ENCODE data around the gene ASCL2.

ASCL2 gene

GRCh38 chr11:2308713-2309112 lies 38.3 kb upstream of the ASCL2 start:
- no peak for DNase-seq

GRCh38 chr11:2307501-2308331 lies 37.3 kb upstream of the ASCL2 start:
- no peak for DNase-seq

DNA sequence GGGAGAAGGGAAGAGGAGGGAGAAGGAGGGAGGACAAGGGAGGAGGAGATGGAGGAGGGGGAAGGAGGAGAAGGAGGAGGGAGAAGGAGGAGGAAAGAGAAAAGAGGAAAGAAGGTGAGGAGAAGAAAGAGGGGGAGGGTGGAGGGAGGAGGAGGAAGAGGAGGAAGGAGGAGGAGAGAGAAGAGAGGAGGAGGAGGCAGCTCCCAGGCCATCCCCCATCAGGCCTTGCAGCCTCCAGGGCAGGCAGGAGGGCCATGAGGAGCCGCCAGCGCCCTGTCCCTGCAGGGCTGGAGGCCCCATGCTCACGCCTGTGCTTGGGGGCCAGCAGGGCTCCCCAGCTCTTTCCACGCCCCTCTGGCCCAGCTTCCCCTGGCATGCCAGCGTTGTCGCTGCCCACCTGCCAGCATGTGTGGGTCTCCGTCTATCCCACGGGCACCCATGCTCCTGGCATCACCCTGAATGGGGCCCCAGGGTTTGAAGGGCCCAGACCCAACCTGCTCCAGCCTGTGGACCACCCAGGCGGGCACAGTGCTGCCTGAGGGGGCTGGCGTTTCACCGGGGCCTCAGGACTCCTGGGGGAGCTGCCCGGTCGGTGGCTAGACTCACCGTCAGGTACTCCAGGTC lies 36.6 kb upstream of the ASCL2 start:
- no peak for DNase-seq

DNA sequence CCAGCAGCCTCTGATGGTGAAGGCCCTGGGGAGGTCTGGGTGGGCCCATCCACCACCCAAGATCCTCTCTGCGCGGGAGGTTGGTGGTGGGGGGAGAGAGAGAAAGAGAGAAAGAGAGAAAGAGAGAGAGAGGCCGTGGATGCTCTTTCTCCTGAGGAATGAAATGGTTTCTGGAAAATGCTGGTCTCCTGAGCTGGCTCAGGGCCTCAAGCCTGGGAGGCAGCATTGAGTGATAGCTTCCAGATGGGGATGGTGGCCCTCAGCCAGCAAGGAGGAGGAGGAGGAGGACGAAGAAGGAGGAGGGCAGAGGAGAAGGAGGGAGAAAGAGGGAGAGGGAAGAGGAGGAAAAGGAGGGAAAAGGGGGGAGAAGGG lies 36.0 kb upstream of the ASCL2 start:
- no peak for DNase-seq

GRCh38 chr11:2305788-2306451 lies 35.5 kb upstream of the ASCL2 start:
- DNase-seq, result no peak

- no peak for DNase-seq
Observed at GRCh38 chr11:2305140-2305778, 34.9 kb upstream of the ASCL2 start.

DNA sequence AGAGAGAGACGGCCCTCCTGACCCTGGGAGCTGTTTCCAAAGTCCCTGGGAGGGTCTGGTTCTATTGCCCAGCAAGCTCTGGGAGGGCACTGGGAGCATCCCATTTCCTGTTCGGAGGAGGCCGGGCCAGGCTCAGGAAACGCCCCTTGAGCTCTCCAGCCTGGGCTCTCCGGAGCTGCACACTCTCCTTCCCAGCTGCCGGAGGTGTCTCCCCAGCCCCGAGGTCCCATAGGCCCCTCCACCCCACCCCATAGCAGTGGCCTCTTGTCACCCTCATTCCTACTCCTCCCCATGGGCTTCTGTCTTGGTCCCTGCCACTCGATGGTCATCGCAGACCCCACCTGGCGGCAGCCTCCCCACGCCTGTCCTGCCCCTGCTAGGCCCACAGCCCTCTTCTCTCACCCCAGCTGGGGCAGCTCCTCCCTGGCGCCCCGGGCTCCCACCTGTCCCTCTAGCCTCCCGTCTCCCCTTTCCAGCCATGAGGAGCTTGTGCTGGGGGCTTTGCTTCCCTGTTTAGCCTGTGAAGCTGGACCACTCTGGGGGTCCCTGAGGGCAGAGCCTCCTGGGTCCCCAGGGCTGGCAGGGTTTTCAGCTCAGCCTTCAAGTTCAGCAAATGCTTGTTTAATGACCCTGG lies 34.2 kb upstream of the ASCL2 start:
- DNase-seq, result no peak

GRCh38 chr11:2303627-2304505 lies 33.5 kb upstream of the ASCL2 start:
- no peak for DNase-seq

DNA sequence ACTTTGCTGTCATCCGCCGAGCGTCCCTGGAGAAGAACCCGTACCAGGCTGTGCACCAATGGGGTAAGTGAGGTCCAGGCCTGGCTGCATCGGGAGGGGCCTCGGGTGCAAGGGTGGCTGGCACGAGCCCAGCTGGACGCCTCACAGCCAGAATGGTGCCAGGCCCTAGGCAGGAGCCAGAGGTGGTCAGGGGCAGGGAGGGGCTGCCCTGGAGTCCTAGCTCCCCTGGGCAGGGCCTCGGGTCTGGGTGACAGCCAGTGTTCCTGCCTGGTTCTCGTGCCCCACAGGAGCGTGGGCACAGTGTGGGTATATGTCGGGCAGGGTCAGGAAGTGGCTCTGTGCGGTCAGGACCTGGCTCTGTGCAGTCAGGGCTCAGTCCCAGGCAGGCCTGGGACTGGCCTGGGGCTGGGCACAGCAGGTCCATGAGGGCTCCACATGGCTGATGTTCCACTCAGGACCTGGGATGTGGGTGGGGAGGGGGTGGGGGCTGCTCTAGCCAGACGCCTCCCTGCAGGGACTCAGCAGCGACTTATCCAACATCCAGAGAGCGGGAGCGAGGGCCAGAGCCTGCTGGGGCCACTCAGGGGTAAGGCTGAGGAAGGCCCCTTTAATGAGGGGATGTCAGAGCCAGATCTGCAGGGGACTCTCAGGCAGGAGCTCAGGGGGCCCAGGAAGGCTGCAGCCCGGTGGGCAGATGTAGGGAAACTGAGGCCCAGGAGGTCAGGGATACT lies 32.7 kb upstream of the ASCL2 start:
- no peak for DNase-seq

- DNase-seq, result no peak
Observed at GRCh38 chr11:2302306-2302895, 32.0 kb upstream of the ASCL2 start.

DNA sequence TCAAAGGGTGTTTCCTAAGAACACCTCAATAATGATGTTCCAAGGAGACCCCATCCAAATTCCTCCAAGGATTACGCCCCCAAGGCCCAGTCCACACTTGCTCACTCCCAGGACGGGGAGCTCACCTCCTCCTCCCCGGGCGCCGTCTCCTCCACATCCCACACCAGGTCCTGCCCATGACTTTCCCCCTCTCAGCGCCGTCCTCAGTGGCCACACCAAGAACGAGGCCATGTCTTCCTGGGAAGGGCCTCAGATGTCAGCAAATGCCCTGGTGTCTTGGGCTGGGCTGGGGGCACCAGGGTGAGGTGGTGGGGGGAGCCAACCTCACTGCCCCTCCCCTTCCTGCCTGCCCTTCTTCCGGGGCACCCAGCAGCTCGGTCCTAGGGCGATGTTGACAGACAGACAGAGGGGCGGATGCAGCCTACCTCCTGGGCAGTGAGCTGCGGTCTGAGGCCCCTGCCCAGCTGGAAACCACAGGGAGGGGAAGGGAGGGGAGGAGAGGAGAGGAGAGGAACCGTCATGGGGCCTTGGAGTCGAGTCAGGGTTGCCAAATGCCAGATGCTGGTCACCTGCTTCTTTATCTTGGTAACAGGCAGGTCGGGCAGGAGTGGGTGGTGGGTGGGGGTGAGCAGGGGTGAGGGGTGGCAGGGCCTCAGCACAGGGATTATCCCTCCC lies 31.4 kb upstream of the ASCL2 start, which contains the start of the genes C11orf21 and TSPAN32:
Gene C11orf21 (minus strand): TSS at position 288 of the 675 bp plus-strand sequence. CDS start 110 bp downstream, at position 178.
Gene TSPAN32 (plus strand): TSS at position 383 of the 675 bp plus-strand sequence. CDS start 137 bp downstream, at position 520.
- no peak for DNase-seq

DNA sequence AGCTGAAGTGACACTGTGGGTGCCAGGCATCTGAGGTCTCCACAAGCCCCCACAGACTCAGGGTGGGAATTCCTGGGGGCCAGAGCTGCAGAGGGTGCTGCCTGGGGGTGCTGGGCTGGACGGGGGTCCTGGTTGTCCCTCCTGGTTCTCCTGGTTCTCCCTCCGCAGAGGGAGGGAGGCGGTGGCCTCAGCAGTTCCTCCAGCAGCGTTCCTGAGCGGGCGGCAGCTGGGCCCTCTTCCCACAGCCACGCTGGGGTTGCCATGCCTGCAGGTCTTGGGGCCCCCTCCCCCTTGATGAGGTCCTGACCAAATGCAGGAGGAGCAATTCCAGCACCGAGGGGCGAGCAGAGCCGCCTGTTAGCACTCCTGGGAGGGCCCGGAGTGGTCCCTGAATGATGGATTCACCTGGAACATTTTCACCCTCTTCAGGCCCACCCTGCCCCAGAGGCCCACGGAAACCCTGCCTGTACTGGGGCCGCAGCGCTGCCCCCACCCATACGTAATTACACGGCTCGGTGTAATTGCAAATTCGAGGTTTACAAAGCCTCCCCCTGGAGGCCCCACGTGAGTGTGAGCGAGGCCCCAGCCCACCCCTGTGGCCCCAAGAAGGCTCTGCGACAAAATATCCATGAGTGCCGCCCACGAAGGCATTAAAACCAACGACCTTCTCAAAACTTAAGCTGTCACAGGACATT lies 30.7 kb upstream of the ASCL2 start:
- no peak for DNase-seq

- DNase-seq, result no peak
Observed at GRCh38 chr11:2300290-2300935, 30.0 kb upstream of the ASCL2 start.

- DNase-seq, result no peak
Observed at GRCh38 chr11:2299773-2300172, 29.4 kb upstream of the ASCL2 start.

DNA sequence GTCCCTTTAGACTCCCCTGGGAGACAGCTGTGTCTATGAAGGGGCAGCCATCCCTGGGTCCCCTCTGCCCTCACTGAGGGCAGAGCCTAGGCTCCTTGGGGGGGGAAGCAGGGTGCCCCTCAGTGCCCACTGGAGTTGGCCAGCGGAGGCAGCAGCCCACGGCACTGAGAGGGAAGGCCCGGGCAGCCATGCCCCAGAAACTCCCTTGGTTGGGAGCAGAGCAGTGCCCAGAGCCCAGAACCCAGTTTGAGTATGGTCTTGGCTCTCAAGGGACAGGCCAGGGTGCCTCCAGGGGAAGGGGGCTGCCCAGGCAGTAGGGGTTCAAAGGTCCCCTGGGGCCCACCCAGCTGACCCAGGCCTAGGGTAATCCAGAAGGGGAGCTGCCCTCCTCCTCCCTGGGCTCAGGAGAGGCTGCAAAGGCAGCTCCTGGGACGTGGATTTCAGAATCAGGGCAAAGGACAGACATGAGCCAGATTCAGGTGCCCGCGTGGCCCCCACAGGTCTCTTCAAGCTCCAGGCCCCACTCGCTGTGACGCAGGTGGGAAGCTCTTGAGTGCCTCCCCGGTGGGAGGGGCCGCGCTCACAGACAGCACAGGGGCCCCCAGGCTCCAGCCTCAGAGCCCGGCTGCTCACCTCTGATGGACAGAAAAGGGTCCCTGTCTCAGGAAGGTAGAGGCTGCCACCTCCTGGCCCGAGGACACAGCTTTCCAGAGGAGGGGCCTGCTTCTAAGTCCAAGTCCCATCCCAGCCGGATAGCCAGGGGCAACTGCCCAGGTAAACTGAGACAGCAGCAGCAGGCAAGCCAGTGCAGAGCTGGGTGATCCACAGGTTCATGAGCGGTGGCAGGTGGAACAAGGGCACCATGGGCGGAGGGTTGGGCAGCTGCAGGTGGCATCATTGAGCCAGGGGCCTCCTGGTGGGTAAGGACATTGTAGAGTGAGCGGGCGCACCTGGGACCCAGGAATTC lies 28.7 kb upstream of the ASCL2 start:
- no peak for DNase-seq

DNA sequence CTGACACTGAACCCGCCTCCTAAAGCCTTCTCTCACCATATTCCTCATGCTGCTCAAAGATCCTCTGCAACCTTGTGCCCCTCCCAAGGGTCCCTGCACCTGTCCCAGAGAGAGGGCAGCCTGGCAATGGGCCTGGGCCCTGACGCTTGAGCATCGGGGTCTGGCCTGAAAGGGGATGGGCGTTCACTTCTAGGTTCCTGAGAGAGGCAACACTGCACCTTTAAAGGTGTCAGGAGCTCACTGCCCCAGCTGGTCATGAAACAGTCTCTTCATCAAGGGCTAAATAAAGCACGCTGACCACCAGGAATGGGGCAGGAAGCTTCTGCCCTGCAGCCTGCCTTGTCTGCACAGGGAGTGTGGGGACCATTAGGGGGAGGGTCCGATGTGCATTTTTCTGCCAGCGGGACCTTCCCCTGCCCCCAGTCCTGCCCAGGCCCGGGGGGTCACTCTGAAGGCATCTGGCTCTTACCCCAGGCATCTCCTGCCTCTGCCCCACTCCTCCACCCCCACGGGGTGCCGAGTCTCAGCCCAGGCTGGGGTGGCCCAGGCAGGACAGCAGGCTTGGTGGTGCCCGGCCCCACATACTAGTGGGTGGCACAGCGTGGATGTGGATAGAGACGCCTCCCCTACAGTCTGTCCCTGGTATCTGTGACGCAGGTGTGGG lies 27.9 kb upstream of the ASCL2 start:
- no peak for DNase-seq

DNA sequence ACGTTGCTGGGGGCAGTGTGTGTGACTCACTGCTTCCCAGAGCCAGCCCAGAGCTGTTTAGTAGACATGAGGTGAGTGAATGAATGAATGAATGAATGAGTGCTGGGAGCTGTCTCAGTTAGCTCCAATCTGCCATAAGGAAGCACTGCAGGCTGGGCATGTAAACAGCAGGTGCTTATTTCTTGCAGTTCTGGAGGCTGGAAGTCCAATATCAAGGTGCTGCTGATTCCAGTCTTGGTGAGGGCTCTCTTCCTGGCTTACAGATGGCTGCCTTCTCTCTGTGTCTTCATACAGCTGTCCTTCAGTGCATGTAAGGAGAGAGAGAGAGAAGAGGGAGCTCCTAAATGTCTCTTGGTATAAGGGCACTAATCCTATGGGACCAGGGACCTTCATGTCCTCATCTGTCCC lies 27.2 kb upstream of the ASCL2 start:
- DNase-seq, result no peak

Measured in cortex of kidney (tissue), 1 donor.